NCI-H345 (cell line): ENCODE measurements around the gene TGM1.

Experiments
- DNase-seq: peaks from one replicate; lab custom pipeline; 2025; lab: John Stamatoyannopoulos, UW

The TGM1 gene

GRCh38 chr14:24271134-24271833 is 8.3 kb upstream of the TGM1 start, which contains the start of gene RABGGTA:
TSS of gene RABGGTA (minus strand) at chr14:24271597. CDS start at chr14:24271115, 482 bp downstream.
- DNase-seq: peak; percentile 97

- DNase-seq: no peak
Observed at GRCh38 chr14:24270537-24271133, 7.7 kb upstream of the TGM1 start.

DNA sequence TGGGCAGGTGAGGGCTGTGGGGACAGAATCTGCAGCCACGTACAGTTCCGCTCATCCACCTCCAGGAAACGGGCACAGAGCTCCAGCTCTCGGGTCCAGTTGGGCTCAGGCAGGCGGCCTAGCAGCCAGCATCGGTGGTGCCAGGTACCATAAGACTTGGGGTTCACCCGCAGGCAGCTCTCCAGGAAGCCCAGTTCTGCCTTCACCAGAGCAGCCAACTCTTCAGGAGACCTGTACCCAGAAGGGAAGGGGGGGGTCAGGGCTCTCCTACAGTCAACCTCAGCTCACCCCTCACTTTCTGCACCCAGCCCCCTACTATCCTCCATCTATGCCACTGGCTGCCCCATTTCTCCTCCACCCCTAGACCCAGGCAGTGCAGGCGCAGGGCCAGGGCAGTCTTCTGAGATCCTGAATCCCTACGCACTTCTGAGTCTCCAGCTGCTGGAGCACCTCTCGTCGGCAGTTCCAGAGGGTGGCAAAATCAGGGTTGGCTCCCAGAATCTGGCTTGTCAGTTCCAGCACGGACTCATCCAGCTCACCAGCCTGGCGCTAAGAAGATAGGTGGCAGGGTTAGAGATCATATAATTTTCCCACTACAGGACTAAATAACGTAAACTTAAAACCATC is 7.0 kb upstream of the TGM1 start:
- DNase-seq: no peak

DNA sequence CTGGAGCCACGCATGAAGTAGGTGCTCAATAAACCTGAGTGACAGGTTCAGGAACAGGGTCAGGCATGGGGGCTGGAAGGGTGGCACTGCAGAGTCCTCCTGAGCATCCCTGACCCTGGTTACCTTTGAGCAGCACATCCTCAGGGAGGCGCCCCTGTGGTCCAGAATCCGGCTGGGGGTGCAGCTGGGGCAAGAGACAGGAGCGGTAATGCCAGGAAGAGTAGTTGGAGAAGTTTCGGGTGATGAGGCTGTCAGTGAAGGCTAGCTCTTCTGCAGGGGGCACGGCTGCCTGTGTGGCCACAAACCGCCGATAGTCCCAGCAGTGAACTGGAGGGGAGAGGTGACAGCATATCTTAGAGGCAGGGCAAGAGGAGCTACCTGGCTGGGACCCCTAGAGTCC is 6.4 kb upstream of the TGM1 start:
- no peak for DNase-seq

GRCh38 chr14:24268225-24268624 is 5.2 kb upstream of the TGM1 start:
- no peak for DNase-seq

DNA sequence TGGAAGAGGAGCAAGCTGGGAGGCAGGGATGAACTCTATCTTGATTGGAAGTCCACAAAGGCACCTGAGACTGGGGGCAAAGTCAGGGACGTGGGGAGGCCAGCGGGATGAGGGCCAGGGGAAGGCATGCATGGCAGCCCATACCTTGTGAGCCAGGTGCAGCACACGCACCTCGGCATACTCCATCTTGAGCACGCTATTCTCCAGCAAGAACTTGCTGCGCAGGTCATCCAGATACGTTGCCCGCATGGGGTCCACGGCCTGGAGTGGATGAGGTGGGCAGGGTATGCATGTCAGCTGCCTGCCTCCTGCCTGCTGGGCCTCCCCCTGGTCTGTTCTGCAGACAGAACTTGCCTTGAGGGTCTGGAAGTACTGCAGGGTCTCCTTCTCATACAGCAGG is 4.5 kb upstream of the TGM1 start:
- no peak for DNase-seq

GRCh38 chr14:24266344-24267244 is 3.6 kb upstream of the TGM1 start:
- DNase-seq: no peak

- no peak for DNase-seq
Observed at GRCh38 chr14:24264298-24264697, 1.3 kb upstream of the TGM1 start.

DNA sequence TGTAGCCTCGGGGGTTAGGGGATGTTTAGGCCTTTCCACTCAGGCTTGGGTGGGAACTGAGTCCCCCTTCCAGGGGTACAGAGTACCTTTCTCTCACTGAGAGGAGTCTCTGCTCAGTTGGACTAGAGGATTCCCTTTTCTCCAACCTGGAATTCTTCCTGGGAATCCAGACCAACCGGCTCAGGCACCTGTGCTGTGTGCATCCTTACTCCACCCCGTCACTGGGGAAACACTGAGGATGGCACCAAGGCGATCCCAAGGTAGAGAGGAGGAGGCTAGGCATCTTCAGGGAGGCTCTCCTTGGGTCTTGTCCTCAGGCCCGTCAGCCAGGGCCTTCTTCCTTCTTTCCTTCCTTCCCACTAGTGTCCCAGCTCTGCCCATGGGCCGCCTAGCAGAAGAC is 871 bp upstream of the TGM1 start:
- no peak for DNase-seq

DNA sequence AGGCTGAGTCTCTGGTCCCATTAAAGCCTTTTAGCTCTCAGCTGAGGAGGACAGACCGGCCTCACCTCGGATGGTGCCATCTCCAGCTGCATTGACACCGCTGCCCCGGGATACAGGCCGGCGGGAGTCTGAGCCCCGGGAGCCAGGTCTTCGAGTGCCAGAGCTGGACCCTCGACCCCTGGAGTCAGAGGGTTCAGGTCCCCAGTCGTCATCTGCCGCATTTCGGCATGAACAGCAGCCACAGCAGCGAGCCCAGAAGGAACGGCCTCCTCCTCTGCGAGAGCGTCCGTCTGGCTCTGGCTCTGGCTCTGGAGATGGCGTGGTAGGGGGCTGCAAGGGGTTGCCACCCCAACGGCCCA is 1.0 kb downstream of the TGM1 start:
- DNase-seq: no peak

GRCh38 chr14:24261256-24261968 is 1.6 kb downstream of the TGM1 start:
- no peak for DNase-seq

DNA sequence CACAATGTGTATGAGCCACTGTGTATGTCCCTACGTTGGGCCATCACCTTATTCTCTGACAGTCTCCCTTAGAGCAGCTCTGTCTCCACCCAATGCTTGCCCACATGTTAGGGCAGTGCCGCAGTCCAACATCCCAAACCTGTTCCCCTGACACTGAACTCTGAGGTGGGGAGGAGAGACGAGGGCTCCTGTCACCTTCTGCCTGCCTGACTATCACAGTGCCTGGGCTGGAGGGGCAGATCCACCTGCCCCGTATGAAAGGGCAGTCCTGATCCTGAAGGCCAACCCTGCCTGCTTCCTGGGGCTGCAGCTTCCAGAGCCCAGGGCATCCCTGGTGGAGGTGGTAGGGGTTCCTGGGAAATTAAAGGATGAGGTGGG is 2.2 kb downstream of the TGM1 start:
- no peak for DNase-seq

DNA sequence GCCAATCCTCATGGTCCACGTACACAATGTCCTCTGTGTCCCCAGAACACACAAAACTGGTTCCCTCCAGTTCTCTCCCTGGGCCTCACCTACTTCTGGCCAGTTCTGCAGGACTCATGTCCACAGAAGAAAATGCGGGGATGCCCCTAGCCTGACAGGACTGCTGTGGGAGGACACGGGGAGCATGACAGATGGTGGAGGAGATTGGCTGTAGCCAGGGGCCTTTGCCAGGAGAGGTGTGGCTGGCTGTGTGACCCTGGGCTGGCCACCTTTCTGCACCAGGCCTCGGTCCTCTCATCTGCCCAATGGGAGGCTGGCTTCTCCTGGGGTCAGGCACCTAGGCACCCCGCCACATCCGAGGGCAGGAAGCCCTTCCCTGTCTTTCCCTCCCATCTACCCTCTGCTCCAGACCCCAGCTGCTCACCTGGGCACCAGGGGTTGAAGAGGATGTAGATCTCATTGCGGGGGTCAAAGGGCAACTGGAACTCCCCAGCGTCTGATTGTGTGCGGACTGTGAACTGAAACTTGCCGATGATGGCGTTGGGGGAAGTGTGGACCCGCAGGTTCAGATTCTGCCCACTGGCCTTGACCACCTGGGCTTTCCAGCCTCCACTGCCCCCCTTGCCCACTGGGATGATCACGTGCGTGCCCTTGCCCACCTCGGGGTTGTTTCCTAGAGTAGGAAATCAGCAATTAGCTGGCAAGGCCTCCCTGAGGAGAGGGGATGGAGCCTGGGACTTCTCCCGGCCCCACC is 2.8 kb downstream of the TGM1 start:
- DNase-seq: no peak

DNA sequence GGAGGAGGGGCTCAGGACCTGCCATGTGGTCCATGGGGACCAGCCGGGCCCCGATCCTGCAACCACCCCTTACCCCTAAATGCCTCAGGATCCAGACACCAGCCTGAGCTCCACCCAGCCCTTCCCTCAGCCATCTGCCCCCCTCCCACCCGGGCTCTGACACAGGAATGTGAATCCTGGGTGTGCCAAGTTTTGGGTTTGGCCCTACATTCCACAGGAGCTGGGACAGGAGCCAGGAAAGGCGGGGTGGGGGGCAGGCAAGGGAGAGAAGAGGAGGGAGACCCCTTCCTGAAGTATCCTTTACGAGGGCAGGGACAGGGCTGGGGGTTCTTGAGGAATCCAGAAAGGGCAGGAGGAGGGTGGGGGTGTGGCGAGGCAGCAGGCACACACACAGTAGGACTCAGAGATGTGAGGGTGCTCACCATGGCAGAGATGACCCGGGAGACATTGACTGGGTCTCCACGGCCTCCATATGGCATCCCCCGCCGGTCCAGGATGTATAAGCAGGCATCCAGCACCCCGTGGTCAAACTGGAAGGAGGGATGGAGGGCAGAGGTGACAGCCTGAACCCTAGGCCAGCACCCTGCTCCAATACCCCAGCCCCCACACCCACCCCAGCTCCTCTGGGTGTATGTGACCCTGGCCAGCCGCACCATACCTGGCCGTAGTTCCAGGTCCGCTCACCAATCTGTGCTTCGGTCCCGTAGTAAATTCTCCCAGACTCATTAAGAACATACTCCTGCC is 3.5 kb downstream of the TGM1 start:
- no peak for DNase-seq

- DNase-seq: no peak
Observed at GRCh38 chr14:24258548-24259265, 4.3 kb downstream of the TGM1 start.

- DNase-seq: no peak
Observed at GRCh38 chr14:24258119-24258518, 4.9 kb downstream of the TGM1 start.

DNA sequence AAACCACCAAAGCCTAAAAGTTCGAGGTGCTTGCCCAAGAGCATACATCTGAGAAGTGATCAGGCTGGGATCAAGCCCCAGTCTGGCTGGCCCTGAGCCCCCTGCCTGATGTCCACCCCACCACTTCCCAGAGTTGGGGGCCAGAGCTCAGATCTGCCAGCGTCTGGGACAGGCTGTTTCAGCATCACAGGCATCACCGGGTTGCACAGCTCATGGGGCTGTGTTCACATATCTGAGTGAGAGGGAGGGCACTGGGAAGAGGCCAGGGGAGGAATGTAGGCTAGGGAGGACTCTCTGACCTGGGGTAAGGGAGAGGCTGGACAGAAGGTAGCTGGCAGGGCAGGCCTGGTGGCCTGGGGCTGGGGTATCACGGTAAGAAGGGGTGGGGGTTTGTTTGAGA is 6.0 kb downstream of the TGM1 start:
- DNase-seq: no peak

GRCh38 chr14:24255931-24256711 is 6.9 kb downstream of the TGM1 start:
- no peak for DNase-seq

DNA sequence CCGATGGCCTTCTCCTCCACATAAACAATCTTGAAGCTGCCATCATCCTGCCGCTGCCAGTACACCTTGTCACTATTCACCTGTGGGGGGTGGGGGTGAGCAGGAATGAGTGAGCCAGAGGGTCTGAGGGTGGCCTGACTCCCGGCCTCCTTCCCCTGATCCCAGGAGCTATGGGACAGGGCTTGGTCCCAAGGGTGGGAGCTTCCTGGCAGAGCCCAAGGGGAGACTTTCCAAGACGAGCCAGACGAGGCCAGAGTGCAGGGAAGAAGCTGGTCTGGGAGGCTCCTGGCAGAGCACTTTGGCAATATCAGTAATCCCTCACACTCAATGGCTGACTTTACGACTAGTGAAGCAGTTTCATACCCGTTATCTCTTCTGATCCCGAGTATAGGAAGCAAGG is 7.5 kb downstream of the TGM1 start:
- DNase-seq: no peak
